ENCODE data around the gene TRPV4.
"Not testable (repeated sequence)": the region's sequence is repeated elsewhere in the genome, so short reads cannot be mapped to it uniquely, and the experiment has no call there.

The TRPV4 gene

DNA sequence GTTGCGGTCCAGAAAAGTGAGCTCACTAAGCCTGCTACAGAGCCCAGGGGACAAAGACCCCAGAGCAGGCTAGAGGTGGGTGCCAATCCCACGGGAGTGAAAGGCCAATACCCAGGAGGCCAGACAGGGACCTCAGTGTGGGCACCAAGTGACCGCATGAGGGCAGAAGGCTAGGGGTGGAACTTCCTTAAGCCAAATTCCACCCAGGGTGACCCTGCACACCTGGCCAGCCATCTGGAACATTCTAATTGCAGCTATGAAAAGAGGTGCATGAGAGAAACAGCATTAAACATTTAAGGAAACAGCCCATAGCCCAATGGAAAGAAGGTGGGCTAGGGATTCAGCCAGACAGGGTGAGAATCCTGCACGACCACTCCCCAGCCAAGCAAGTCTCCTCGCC is 27.8 kb upstream of the TRPV4 start:
- DNase-seq (ENCODE audit: low read depth), result no peak

- no peak for DNase-seq (ENCODE audit: low read depth)
These were observed 25.6 kb upstream of the TRPV4 start for GRCh38 chr12:109858764-109859163.

DNA sequence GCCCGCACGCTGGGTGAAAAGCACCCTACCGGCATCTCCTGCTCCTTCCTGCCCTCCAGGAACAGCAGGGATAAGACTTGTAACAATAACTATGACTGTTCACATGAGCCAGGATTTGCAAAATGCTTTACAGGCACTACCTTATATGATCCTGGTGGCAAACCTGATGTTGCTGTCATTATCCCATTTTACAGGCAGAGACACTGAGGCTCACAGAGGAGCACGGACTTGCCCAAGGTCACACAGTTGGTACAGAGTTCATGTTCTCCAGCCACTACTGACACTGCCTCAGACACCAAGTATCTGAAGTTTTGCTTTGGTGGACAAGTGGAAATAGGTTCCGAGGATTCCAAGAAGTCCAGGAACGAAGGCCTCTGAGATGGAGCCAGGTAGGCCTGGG is 24.5 kb upstream of the TRPV4 start:
- DNase-seq (ENCODE audit: low read depth), result no peak

GRCh38 chr12:109855377-109855776 is 22.2 kb upstream of the TRPV4 start:
- DNase-seq (ENCODE audit: low read depth), result no peak

- DNase-seq (ENCODE audit: low read depth), result not testable (repeated sequence)
These were observed 17.3 kb upstream of the TRPV4 start for GRCh38 chr12:109850518-109850917.

DNA sequence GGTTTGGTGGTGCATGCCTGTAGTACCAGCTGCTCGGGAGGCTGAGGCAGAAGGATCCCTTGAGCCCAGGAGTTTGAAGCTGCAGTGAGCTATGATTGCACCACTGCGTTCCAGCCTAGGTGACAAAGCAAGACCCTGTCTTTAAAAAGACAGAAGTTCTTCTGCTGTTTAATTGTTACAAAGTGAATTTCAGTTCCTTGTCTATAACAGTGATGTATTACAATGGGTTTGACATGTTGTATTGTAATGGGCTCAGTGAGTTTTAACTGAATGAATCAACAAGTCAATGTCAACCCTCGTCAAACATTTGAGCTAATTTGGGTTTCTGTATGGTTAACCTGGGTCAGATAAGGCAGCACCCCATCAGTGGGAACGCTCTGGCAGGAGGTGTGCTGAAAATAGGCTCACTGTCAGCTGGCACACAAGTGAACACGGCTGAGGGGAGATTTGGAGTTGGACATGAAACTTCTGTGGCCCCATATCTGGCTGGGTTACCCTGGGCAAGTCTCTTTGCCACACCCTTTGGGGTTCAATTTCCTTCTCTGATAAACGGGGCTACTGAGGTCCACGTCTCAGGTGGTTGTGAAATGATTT is 14.0 kb upstream of the TRPV4 start:
- no peak for DNase-seq (ENCODE audit: low read depth)

DNA sequence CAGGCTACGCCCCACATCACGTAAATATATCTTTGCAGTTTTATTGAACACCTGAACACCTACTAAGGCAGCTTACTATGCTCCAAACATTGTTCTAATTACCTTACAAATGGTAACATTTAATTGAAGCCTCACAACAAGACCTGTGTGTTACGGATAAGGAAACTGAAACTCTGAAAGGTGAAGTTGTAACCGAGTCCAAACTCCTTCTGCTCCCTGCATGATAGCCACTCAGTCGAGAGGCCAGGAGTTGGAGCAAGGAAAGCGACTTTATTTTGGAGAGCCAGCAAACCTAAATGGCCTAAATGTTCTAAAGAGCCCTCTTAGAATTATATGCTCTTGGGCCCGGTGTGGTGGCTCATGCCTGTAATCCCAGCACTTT is 12.6 kb upstream of the TRPV4 start:
- DNase-seq (ENCODE audit: low read depth), result no peak

GRCh38 chr12:109844983-109845823 is 12.0 kb upstream of the TRPV4 start:
- DNase-seq (ENCODE audit: low read depth), result peak; percentile 88

DNA sequence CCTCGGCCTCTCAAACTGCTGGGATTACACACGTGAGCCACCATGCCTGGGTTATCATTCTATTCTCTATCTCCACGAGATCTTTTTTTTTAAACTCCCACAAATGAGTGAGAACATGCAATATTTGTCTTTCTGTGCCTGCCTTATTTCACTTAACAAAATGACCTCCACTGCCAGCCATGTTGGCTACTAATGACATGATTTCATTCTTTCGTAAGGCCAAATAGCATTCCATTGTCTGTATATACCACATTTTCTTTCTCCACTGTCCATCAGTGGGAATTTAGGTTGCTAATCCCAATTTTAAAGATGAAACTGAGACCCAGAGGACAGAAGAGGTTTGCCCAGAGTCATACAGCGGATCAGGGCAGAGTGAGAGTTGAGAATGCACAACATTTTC is 10.9 kb upstream of the TRPV4 start:
- no peak for DNase-seq (ENCODE audit: low read depth)

- DNase-seq (ENCODE audit: low read depth), result no peak
These were observed 8.8 kb upstream of the TRPV4 start for GRCh38 chr12:109842021-109842420.

GRCh38 chr12:109841356-109841755 is 8.2 kb upstream of the TRPV4 start:
- no peak for DNase-seq (ENCODE audit: low read depth)

- DNase-seq (ENCODE audit: low read depth), result no peak
These were observed 7.3 kb upstream of the TRPV4 start for GRCh38 chr12:109840305-109841074.

DNA sequence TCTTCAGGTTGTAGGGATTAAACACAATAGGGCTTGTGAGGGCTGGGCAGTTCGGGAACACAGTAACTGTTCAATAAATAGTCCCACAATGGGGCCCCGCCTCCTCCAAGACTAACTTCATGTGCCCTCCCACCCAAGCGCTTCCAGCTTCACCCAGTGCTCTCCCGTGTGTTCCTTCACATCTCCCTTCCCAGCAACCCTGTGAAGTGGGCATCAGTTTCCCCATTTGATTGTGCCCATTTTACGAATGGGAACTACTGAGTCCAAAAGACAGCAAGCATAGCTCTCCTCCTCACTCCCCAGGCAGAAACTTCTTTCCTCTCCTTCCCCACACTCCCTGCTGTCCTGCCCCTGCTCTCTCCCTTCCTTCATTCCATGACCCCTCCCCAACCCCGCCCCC is 6.2 kb upstream of the TRPV4 start:
- no peak for DNase-seq (ENCODE audit: low read depth)

GRCh38 chr12:109836916-109837315 is 3.7 kb upstream of the TRPV4 start:
- DNase-seq (ENCODE audit: low read depth), result no peak

GRCh38 chr12:109835827-109836226 is 2.6 kb upstream of the TRPV4 start:
- no peak for DNase-seq (ENCODE audit: low read depth)

DNA sequence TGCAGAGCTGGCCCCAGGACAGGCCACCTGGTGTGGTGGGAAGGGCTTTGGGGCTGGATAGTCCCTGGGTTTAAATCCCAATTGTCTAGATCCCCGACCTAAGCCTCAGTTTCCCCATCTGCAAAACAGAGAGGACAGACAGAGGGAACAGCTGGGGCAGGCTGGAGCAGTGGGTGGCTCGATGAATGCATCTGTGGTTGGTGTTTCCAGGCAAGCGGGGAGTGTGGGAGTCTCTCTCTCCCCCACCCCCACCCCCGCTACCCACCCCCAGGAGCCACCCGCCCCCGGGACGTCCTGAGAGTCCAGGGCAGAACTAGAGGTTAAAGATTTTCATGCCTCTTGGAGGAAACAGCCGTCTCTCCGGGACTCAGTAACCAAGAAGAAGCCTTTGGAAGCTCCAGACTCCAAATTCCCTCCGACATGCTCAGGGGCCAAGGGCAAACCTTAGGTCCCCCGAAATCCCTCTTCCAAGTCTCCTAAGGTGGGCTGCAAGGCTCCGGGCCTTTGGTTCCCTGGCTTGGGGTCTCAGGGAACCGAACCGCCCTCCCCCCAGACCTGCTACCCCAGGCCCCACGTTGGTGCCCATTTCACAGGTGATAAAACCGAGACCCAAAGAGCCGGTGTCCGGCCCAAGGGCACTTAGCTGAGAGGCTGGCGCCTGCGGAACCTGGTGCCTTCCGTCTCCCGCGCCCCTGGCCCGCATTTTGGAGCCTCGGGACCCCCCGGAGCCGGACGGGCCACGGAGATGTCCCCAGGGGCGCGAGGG is 474 bp downstream of the TRPV4 start:
- DNase-seq (ENCODE audit: low read depth), result no peak

- no peak for DNase-seq (ENCODE audit: low read depth)
These were observed 1.3 kb downstream of the TRPV4 start for GRCh38 chr12:109831929-109832328.

- DNase-seq (ENCODE audit: low read depth), result no peak
These were observed 1.8 kb downstream of the TRPV4 start for GRCh38 chr12:109831365-109831764.

DNA sequence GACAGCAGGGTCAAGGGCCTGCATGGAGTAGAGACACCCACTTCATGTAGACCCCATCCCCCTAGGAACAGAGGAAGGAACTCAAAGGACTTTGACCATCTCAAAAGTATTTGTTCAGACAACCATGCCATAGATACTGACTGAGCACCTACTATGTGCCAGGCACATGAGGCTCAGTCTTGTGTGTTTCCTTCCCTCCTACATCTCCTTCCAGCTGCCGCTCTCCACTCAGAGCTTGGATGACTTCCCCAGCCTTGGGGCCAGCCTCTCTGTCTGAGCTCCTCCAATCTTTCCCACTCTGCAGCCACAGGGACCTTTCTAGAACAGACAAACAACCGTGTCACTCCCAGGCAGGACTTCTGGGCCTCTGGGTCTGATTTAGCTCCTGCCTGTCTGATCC is 2.5 kb downstream of the TRPV4 start:
- no peak for DNase-seq (ENCODE audit: low read depth)

DNA sequence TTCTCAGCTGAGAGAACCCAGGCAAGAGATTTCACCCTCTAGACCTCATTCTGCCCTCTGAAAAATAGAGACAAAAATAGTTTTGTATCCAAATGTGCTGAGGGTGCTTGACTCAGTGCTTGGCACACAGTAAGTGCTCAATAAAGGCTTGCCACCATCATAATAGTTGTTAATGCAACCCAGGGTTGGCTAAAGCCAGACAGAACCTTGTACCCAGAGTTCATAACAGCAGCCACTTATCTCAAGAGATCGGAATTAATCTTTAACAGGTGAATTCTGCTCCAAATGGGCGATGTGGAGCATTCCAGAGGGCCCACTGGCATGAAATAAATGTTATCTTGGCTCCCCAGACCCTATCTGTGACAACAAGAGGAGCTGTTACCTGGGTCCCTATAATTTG is 2.9 kb downstream of the TRPV4 start:
- no peak for DNase-seq (ENCODE audit: low read depth)

DNA sequence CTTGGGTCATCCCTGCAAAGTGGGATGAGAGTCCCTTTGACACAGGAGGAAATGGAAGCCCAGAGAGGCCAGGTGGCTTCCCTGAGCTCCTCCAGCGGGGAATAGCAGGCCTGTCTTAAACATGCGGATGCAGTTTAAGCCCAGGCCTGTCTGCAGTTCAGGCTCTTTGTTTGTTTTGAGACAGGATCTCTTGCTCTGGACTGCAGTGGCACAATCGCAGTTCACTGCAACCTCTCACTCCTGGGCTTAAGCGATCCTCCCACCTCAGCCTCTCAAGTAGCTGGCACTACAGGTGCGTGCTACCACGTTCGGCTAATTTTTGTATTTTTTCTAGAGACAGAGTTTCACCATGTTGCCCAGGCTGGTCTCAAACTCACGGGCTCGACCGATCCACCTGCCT is 3.5 kb downstream of the TRPV4 start:
- DNase-seq (ENCODE audit: low read depth), result no peak

GRCh38 chr12:109828754-109829511 is 4.3 kb downstream of the TRPV4 start:
- no peak for DNase-seq (ENCODE audit: low read depth)
